Uterus (tissue), 2 donors: ENCODE data around the gene IRF7.

ENCODE experiments used
- POLR2A ChIP-seq, 2 donors: fragments of 450-650 bp; IDR thresholded peaks; one replicate each; pipeline ENCODE4 v1.6.1; 2016; ENCODE audit warnings: antibody characterized with exemption in 2 of 2, mild to moderate bottlenecking in 1 of 2, moderate library complexity in 1 of 2
- TF ChIP-seq, protein P1 (sequence below), 4 experiments: fragments of 200-600 bp in 2 of 4; fragments of 450-650 bp in 2 of 4; sonication (generic) in 2 of 4; IDR thresholded peaks; one replicate each; pipeline ENCODE4 v1.5.1; 2016 to 2019; ENCODE audit warnings: antibody characterized with exemption in 4 of 4, mild to moderate bottlenecking in 2 of 4, moderate library complexity in 1 of 4

DNA sequence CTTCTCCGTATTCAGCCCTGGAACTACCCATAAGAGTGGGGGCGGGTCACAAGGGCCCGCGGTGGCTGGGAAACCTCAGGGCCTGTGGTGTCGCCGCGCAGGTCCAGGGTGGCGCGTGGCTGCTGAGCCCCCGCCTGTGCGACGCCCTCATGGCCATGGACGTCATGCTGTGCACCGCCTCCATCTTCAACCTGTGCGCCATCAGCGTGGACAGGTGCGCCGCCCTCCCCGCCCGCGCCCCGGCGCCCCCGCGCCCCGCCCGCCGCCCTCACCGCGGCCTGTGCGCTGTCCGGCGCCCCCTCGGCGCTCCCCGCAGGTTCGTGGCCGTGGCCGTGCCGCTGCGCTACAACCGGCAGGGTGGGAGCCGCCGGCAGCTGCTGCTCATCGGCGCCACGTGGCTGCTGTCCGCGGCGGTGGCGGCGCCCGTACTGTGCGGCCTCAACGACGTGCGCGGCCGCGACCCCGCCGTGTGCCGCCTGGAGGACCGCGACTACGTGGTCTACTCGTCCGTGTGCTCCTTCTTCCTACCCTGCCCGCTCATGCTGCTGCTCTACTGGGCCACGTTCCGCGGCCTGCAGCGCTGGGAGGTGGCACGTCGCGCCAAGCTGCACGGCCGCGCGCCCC lies 23.7 kb upstream of the IRF7 start:
- TF ChIP-seq POLR2A (IDR thresholded peaks at IDR 0.05): no peak
- TF ChIP-seq, protein P1, sequence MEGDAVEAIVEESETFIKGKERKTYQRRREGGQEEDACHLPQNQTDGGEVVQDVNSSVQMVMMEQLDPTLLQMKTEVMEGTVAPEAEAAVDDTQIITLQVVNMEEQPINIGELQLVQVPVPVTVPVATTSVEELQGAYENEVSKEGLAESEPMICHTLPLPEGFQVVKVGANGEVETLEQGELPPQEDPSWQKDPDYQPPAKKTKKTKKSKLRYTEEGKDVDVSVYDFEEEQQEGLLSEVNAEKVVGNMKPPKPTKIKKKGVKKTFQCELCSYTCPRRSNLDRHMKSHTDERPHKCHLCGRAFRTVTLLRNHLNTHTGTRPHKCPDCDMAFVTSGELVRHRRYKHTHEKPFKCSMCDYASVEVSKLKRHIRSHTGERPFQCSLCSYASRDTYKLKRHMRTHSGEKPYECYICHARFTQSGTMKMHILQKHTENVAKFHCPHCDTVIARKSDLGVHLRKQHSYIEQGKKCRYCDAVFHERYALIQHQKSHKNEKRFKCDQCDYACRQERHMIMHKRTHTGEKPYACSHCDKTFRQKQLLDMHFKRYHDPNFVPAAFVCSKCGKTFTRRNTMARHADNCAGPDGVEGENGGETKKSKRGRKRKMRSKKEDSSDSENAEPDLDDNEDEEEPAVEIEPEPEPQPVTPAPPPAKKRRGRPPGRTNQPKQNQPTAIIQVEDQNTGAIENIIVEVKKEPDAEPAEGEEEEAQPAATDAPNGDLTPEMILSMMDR (IDR thresholded peaks at IDR 0.05): no peak
